ENCODE measurements around the gene PRR16. TPM values are rescaled to one million over a fixed set of nuclear protein-coding genes. Genes with fewer than 3 reads are reported as not detected.
"Not testable (repeated sequence)": the region's sequence is repeated elsewhere in the genome, so short reads cannot be mapped to it uniquely, and the experiment has no call there.

Gene PRR16
- total RNA-seq, 1 experiment from 2014 or later = 1.4 TPM

- not testable (repeated sequence) for DNase-seq (ENCODE audit: extremely low read depth, low read depth)
Measured at GRCh38 chr5:120702817-120703538, 238.9 kb downstream of the PRR16 start.

GRCh38 chr5:120703918-120704587 is 240.0 kb downstream of the PRR16 start:
- DNase-seq (ENCODE audit: extremely low read depth, low read depth) = no peak

- DNase-seq (ENCODE audit: extremely low read depth, low read depth) = no peak
Measured at GRCh38 chr5:120706877-120707276, 242.8 kb downstream of the PRR16 start.

GRCh38 chr5:120717381-120717780 is 253.3 kb downstream of the PRR16 start:
- DNase-seq (ENCODE audit: extremely low read depth, low read depth) = no peak

- DNase-seq (ENCODE audit: extremely low read depth, low read depth) = no peak
Measured at GRCh38 chr5:120730214-120730613, 266.1 kb downstream of the PRR16 start.

- no peak for DNase-seq (ENCODE audit: extremely low read depth, low read depth)
Measured at GRCh38 chr5:120734033-120734432, 269.9 kb downstream of the PRR16 start.

- DNase-seq (ENCODE audit: extremely low read depth, low read depth) = no peak
Measured at GRCh38 chr5:120735076-120735475, 271.0 kb downstream of the PRR16 start.

Small RNA genes lying within 50 kb of the gene (small RNA-seq; reads per million reads assigned to genes)
- gene PRELID3BP8 (0 reads per million in 2 experiments), gene RNU4-69P (0 reads per million in 2 experiments)

Measured in NCI-H460 (cell line).